D341Med (cell line): ENCODE data around the gene SARDH.
A peak's percentile ranks its signal among the peaks of the same experiment; 100 is the strongest.

Source experiments
- DNase-seq: peaks from one replicate; pipeline ENCODE4 v3.0.0; 2012; ENCODE audit warnings: low spot score

SARDH gene, protein sequence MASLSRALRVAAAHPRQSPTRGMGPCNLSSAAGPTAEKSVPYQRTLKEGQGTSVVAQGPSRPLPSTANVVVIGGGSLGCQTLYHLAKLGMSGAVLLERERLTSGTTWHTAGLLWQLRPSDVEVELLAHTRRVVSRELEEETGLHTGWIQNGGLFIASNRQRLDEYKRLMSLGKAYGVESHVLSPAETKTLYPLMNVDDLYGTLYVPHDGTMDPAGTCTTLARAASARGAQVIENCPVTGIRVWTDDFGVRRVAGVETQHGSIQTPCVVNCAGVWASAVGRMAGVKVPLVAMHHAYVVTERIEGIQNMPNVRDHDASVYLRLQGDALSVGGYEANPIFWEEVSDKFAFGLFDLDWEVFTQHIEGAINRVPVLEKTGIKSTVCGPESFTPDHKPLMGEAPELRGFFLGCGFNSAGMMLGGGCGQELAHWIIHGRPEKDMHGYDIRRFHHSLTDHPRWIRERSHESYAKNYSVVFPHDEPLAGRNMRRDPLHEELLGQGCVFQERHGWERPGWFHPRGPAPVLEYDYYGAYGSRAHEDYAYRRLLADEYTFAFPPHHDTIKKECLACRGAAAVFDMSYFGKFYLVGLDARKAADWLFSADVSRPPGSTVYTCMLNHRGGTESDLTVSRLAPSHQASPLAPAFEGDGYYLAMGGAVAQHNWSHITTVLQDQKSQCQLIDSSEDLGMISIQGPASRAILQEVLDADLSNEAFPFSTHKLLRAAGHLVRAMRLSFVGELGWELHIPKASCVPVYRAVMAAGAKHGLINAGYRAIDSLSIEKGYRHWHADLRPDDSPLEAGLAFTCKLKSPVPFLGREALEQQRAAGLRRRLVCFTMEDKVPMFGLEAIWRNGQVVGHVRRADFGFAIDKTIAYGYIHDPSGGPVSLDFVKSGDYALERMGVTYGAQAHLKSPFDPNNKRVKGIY

DNA sequence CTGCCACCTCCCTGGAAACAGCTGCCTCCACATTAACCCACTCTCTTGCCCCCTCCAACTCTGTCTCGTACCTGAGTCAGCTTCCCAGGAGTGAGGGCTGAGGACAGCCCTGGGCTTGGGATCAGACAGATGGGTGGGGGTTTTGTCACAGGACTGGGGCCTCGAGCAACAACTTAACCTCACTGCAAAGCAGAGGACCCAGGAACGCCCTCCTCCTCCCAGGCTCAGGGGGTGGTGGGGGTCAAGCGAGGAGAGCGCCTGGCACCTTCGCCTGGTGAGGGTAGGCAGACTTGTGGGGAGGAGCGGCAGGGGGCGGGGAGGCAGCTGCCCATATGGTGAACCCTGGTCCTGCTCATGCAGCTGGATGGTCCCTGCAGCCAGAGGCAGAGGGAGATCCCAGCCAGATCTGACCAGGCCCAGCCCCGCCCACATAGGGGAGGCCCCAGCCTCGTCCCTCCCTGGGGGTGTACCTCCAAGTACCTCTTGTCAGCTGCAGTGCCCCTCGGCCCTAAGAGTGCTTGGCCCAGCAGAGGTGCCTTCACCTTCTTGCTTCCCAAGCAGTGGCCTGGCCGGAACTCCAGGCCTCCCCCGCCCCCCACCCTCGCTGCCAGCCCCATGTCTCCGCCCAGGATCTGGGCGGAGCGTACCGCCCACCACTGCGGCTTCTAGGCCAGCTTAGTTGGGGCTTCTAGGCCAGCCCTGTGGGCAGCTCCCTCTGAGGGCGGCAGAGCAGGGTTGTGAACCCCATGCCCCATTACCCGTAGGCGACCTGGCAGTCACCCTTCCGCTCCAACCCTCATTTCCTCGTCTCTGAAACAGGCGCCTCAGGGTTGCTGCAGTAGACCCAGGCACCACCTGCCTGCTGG is at the start of gene SARDH:
SARDH (minus strand) TSS at position 579 of the 866 bp plus-strand sequence. CDS start 4,179 bp downstream, outside the sequence.
- peak; percentile 38 for DNase-seq

DNA sequence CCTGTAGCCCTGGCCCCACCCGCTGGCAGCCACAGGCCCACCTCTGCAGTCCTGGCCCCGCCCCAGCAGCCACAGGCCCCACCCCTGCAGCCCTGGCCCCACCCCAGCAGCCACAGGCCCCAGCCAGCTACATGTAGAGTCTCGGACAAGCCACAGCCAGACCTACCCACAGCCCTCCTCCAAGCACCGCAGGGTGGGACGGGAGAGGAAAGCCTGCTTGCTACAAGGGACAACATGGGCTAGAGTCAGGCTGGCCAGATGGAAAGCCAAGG is 49.5 kb upstream of the SARDH start:
- peak; percentile 55 for DNase-seq

DNA sequence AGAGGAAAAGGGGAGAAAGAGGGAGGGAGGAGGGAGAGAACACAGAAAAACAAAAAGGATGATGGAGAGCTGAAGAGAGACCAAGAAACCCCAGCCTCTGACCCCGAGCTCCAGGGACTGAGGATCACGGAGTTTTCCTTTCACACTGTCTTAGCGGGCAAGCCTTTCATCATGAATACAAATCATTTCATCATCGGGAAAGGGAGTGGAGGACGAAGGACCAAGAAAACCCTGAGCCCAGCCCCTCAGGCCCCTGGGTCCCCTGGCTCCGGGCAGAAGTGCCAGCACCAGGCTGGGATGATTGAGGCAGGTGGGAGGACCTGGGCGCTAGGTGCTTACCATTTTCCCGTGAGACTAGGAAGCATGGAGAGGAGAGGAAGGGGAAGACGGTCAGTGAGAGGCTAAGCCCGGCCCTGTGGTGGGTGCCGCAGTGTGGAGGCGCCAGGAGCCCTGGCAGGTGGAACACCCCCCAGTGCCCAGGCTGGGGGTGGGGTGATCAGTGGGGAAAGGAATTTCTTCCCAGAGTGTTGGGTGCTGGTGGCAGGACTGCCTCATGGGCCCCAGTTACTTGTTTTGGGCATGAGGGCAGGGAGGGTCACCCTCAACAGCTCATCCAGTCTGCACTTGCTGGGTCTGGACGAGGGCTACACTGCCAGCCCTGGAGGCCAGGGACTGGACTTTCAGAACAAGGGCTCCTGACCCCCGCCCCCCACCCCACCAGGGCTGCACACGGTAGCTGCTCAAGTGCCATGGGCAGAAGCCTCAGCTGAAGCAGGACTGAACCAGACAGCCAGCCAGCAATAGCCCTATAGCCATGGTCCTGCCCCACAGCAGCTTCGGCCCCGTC is 49.0 kb upstream of the SARDH start:
- DNase-seq, result no peak

DNA sequence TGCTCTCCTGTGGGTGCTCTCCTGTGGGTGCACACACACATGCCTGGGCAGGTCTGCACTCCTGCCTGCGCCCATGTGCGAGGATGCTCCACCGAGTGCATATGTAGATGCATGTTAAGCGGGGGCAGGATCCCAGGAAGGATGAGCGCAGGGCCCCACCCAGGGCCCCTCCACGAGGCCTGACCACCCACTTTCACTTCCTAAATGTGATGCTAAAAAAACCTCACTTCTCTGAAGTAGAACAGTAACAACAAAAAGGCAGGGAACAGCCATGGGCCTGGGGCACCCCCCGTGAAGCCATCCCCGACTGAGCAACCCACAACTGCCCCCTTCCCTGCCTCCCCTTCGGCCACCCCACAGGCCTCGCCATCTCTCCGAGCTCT is 48.2 kb upstream of the SARDH start:
- DNase-seq, result no peak

DNA sequence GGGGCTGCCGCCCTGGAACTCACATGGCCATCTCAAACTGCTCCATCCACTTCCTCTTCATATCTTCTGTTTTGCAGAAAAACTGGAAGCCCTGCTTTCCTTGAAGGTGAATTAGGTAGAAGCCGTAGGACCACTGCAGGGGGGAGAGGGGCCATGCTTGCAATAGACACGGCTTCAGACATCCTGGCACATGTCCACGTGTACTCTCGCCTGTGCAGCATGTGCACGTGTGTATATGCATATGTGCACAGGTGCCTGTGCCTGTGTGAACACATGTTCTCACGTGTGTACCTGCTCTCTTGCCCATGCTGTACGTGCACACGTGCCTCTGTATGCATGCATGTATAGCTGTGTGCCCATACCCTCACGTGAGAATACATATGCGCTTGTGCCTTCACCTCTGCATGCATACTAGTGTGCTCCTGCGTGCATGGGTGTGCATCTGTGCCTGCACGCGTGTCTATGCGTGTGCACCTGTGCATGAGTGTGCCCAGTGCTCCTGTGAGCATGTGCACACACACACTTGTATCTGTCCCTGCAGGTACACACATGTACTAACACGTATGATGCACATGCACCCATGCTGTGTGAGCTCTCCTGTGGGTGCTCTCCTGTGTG is 47.7 kb upstream of the SARDH start:
- DNase-seq, result no peak

DNA sequence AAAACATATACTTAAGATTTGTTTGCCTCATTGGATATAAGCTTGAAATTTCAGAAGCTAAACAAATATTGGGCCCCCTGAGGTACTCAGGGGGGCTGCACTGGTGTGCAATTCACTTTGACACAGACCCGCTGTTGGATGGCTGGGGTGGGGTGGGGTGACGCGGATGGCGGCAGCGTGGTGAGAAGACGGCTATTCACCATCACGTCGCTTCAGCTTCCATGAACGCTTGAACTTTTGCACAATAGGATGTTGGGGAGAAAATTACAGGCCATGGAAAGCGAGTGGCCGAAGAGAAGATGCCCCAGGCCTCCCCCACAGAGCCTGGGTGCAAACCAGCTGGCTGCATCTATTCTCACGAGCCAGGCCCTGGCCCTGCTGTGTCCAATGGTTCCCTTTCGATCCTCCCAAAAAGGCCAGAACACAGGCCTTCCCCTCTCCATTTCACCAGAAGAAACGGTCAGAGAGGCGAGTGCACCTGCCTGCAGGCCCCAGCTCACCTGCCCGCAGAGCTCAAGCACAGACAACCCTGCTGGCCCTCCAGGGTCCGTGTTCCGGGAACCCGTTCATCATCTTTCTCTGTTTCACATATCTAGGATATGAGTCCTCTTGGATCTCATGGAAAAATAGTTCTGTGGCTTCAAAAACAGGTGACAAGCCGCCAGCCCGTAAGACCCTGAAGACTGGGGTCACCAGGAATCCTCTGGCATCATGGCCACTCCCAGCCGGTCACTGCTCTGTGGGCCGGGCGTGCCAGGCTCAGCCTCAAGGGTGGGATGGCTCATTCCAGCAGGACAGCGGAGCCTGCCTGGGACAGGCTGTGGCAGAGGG is 46.8 kb upstream of the SARDH start:
- DNase-seq, result no peak

DNA sequence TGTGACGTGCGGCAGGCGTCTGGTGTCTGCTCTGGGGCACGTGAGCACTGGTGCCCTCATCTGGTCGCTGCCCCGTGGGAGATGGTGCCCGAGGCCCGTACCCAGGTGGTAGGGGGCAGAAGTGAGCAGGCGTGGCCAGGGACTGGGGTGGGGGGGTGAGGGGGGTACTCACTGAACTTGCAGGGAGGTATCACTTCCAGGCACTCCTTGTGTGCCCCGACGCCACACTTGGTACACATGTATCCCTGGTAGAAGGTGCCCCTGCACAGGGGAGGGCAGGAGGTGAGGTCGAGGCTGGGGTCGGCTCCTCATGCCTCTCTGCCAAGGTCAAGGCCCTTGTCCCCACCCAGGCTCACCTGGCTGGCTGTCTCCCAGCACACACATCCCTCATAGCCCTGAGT is 45.2 kb upstream of the SARDH start:
- DNase-seq, result no peak

DNA sequence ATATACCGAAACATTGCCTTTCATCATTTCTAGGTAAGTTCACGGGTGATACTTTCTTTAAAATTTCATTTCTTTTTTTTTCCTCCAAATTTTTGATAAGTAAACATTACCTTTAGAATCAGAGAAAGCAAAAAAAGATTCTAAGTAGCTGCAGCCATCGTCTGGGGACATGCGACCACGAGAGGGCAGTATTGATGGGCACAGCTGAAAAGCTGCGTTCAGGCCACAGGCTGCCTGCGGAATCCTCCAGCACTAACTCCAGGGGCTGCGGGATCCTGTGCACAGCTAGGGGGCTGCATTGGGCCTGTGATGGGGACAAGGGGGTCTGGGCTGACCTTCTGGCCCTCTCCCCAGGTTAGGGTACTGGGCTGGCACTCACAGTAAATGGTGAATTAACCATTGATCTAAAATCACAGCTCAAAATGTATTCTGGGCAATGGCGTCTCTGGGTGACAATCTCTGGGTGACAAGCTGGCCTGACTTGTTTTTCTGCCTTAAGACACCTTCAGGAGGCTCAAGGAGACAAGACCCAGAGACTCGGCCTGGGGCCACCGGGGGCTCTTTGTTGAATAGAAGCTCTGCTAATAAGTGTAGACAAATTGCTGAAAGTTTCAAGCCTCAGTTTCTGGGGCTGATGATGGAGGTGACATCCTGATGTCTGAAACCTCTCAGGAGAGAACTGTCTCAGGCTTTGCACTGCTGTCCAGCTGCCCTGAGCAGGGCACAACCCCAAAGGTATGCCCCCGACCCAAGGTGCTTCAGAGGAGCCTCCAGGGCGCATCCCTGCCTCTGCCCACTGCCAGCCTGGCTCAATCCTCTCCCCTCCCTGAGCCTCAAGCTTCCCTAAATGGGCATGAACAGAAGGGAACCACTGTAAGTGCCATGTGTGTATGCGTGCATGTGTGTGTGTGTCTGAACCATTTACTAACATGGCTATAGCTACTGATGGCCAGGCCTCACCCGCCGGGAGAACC is 44.3 kb upstream of the SARDH start:
- peak; percentile 88 for DNase-seq

DNA sequence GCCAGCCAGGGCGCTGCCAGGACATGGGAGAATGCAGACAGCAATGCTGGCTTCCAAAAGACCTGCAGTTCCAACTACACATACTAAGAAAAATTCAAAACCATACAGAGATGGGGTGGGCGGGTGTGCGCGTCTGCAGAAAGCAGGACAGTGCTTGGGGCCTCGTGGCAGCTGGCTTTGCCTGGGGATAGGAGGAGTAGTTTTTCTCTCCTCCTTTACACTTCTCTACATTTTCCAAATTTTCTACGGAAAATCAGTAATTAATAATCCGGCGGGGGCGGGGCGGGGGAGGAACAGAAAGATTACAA is 43.6 kb upstream of the SARDH start:
- no peak for DNase-seq

DNA sequence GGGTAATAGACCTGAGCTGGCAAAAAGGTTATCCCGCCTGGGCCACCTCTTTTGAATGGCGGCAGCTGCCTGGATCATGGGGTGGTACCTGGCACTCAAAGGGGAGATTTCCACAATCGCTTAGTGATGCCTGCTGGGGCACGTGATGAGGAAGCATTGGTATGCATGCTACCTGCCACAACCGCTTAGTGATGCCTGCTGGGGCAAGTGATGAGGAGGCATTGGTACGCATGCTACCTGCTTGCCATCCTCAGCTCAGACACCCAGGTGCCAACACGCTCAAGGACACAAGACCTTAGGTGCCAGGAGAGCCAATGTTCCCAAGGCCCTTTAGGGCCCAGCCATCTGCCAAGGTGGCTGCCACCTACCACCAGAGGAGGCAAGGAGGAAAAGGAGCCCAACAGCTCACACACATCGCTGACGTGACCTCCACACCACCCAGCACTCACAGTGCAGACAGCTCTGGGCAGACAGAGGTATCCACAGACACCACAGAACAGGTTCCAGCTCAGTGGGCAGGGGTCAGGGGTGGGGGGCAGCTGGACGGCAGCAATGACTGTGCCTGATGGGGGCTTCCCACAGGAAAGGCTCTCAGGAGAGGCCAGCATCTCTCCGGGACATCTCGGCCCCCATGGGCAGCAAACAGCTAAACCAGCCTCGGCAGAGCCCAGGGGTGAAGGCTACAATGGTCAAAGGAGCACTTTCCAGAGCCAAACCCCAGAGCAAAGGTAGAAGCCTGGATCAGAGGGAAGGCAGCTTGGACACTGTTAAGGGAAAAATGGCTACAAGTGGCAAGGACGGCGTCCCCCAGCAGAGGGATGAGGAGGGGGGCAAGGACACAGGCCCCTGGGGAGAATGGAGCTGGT is 43.0 kb upstream of the SARDH start:
- no peak for DNase-seq

DNA sequence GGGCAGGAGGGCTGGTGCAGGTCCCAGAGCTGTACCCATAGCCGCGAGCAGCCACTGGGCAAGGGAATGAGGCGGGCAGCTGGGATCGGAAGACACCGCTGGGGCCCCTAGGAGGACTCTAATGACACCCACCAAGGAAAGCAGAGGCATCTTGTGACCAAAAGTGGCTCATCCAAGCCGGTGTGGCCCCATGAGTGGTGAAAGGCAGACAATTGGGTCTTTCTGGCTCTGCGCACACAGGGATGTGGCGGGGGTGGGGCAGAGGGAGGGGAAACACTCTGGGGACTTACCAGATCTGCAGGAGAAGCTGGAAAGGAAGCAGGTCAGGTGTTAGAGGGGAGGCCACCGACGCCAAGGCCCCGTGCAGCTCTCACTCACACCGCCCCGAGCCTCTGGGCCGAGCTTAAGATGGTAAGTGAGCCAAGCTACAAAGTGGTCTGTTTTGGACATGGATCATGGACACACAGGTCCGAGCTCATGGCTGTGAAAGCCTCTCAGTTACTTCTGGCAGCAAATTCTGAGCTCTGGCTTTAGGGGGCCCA is 42.3 kb upstream of the SARDH start:
- DNase-seq, result no peak

DNA sequence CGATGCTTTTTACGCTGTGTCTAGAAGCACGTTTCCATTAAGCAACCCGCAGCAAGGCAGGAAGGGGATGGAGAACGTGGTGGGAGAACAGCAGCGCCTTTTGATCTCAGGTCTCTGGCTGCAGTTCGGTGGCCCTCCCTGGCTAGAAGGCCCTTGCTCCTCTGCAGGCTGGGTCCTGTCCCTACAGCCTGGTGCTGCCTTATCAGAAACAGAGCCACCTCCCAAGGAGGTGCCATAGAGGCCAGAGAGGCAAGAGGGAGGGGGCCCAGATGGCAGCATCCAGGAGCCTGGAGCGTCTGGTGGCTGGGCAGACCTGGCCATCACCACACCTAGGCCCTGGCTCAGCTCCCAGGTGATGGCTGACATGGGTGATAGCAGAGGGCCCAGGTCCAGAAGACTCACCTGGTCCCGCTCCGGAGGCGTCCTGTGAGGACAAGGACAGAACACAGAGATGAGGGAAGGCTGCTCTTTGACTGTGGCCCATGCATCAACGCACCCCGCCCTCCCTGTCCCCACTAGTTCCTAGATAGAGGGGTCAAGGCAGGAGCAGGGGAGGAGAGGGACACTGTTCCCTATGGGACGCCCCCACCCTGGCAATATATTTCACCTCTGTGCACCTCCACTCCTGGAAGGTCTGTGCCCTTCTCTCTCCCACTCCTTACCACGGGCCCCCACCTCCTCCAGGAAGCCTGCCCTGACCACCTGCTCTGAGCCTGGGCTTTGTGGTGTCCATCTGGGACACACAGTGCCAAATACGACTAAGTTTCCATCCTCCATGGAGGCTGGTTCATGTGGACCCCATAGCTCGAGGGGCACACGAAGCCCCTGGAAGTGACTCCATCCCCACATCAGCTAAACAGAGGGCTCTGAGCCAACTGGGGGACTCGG is 41.6 kb upstream of the SARDH start:
- DNase-seq, result no peak

DNA sequence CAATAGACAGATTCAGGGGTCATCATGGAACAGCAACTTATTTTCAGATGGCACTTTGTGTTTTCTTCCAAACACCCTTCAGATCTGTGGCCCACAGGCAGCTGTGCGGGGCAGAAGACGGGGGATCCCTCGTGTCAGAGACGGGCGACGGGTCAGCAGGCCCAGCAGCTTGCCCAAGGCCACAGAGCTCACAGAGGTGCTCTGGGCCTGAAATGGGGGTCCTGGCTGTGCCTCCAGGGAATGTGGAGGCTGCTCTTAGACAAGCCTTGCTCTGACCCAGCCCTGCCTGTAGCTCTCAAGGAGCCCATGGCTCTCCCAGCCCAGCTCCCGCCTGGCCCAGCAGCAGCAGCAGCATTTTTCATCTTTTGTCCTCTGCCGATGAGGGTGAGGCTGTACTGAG is 40.9 kb upstream of the SARDH start:
- DNase-seq, result no peak

DNA sequence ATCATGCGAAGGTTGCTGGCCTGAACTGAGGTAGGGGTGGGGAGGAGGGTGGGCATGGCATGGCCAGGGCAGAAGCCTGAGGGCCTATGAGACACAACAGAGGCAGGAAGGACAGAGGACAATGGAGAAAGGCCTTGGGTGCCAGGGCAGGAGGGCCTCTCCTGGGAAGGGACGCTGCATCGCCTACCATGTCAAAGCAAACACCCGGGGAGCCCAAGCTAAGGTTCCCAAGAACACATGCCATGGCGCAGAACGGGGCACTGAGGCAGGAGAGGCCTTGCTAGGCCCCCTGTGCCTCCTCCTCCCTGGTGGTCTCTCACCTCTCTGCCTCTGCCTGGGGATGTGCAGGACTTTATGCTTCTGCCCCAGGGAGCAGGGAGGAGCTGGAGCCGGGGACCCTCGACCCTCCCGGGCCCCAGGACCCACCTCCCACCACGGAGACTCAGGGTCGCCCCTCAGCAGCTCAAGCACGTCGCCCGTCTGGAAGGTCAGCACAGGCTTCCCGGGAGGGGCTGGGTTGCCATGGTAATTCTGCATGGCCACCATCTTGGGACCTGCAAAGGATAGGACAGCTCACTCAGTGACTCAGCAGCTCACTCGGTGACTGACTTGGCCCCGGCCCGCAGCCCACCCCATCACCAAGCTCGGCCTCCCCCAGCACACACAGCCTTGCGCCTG is 40.3 kb upstream of the SARDH start:
- DNase-seq, result no peak

DNA sequence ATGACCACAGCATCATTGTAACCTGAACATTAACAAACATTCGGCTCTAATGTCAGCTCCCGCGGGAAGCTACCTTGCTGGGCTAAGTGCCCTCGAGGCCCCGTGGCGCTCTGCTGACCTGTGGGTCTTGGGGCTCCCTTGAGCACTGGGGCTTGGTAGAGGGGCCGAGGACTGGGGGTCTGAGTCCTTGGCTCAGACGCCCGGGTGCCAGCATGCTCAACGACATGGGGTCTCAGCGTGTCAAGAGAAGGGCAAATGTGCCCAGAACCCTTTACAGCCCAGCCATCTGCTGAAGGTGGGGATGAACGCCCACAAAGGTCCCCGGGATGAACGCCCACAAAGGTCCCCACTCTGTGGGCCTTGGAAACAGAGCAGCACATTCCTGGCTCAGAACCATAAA is 39.7 kb upstream of the SARDH start:
- no peak for DNase-seq

DNA sequence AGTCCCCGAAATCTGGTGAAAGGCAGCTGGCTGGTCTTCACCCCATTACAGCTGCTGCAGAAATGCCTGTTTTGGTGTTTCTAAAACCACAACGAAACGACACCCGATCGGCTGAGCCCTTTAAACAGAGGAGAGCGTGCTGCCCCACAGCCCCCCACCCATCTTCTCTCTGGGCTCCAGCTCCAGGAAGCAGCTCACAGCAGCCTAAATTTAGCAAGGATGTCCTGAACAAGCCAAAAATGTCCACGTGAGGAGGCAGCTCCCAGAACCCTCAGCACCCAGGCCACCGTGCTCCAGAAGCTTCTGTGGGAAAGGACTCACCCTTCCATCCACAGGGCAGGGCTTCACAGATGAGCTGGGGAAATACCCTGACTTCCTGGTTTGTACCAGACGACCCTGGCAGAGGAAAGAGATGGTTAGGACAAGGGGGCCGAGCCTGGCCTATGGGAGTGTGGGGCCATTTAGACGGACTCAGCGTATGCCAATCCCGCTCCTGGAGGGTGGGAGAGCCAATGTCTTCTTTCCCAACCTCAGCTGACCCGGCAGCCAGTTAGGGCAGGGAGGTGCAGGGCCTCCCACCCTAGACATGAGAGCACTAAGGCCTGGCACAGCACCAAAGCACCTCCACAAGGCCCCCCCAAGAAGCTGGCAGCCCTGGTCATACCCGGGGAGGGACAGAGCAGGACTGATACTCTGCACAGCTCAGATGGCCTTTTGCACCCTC is 39.1 kb upstream of the SARDH start:
- no peak for DNase-seq
